Heart left ventricle (tissue), 16 donors: Measurements from ENCODE around the gene PIP5K1B. TPM values are rescaled to one million over a fixed set of nuclear protein-coding genes. Genes with fewer than 3 reads are reported as not detected.

ENCODE experiments used
- ATAC-seq, 4 donors: fragments of 200-7000 bp; cut with Tn5 transposase; one replicate each; pipeline ENCODE4 v1.9.1; 2020 to 2022; ENCODE audit warnings: moderate library complexity in 4 of 4, mild to moderate bottlenecking in 3 of 4, moderate number of reproducible peaks in 1 of 4
- DNase-seq, 5 donors: peaks; one replicate each; pipeline ENCODE4 v3.0.0-alpha.2; 2020
- H3K27ac ChIP-seq, 12 donors: fragments of 200-600 bp; sonication (generic) in 4 of 12; one replicate each; pipeline versions ENCODE4 v1.5.0 to v1.8.0; 2016 to 2022; ENCODE audit warnings: mild to moderate bottlenecking in 2 of 12
- H3K27me3 ChIP-seq, 9 donors: fragments of 200-600 bp; sonication (generic) in 2 of 9; one replicate each; pipeline versions ENCODE4 v1.5.1 to v1.8.0; 2016 to 2022; ENCODE audit warnings: mild to moderate bottlenecking in 3 of 9
- H3K36me3 ChIP-seq, 9 donors: fragments of 200-600 bp; sonication (generic) in 2 of 9; one replicate each; pipeline versions ENCODE4 v1.5.0 to v1.8.0; 2018 to 2022; ENCODE audit warnings: mild to moderate bottlenecking in 2 of 9
- H3K4me1 ChIP-seq, 12 donors: fragments of 200-600 bp; sonication (generic) in 4 of 12; one replicate each; pipeline versions ENCODE4 v1.5.0 to v1.8.0; 2016 to 2022; ENCODE audit warnings: mild to moderate bottlenecking in 3 of 12
- H3K4me3 ChIP-seq, 12 donors: fragments of 200-600 bp; sonication (generic) in 4 of 12; one replicate each; pipeline versions ENCODE4 v1.5.0 to v1.8.0; 2017 to 2022; ENCODE audit warnings: mild to moderate bottlenecking in 9 of 12, moderate library complexity in 4 of 12
- H3K9me3 ChIP-seq, 12 donors: fragments of 200-600 bp; sonication (generic) in 4 of 12; one replicate each; pipeline versions ENCODE4 v1.5.0 to v1.8.0; 2016 to 2022; ENCODE audit warnings: mild to moderate bottlenecking in 1 of 12
- CTCF ChIP-seq, 12 donors: fragments of 200-600 bp; sonication (generic) in 4 of 12; IDR thresholded peaks; one replicate each; pipeline versions ENCODE4 v1.5.0 to v1.8.0; 2018 to 2022; ENCODE audit warnings: antibody characterized with exemption in 12 of 12, mild to moderate bottlenecking in 5 of 12
- POLR2A ChIP-seq, 2 donors: fragments of 450-650 bp; IDR thresholded peaks; one replicate each; pipeline ENCODE4 v1.6.1; 2017; ENCODE audit warnings: antibody characterized with exemption in 2 of 2, mild to moderate bottlenecking in 2 of 2, moderate library complexity in 2 of 2
- WGBS, 4 donors: extraction: QIAGEN DNeasy Blood & Tissue Kit in 2 of 4; methylation state at CpG; one replicate each; pipeline versions ENCODE4 v1.1.5 to v1.1.7; 2013 to 2018; 5-methylcytosine and 5-hydroxymethylcytosine counted together
- intact Hi-C, 10 donors: fragments of 100-400 bp; cut with DNase I; formaldehyde crosslinking; loops; one replicate each; pipeline versions ENCODE4 v1.11.1 to v1.14.2; 2022
- polyA plus RNA-seq, 2 donors: library from polyadenylated mRNA; stranded (reverse); fragments of 200-250 nt; gene quantifications; one replicate each; pipeline ENCODE4 v1.2.3, GENCODE V29; 2013
- total RNA-seq, 9 donors: library from RNA; depleted of rRNA in 2 of 9; stranded (reverse); fragments of >200 nt in 2 of 9; fragmentation: NEBNext Ultra II Directional in 3 of 9; extraction: Animal tissue kit (Norgen Biotek cat#: 25700) in 3 of 9; gene quantifications; one replicate each; pipeline versions ENCODE4 v1.1.0 to v1.2.4, GENCODE V29; 2016 to 2023
- donor health status: ischemic (EF 13 %, LVEDD 7.1; RV severe dilation, severe dysfunction).
- donor health status: healthy with polysubstance abuse.
- donor health status: DM: no; HTN: yes; CAD: no.
- donor health status: DM: no; HTN: no; CAD: no.
- donor health status: ischemic (EF 25% LVEDD 6.9; RV normal size, moderate dysfunction).
- donor health status: ischemic (EF 25% LVEDD 5.7; RV mildly dilated, moderate dysfunction).
- donor health status: healthy.
- donor health status: DM: yes; HTN: yes; CAD: no.
- donor health status: ischemic (EF 35%, LVEDD 5.7; RV mildly dilated, moderate dysfunction).
- donor health status: nonischemic (EF 11% LVEDD 7.7; RV severe dilation, severe dysfunction).
- donor health status: DM: yes; HTN: yes; CAD: no.
- donor health status: PGD.
- donor health status: ischemic (EF 29% LVEDD 5.4; RV normal size, mild dysfunction).
- donor health status: nonischemic (EF 23%, LVEDD 6.1; RV moderate dilation, normal function).

The PIP5K1B gene
- total and polyA plus RNA-seq, 11 donors, result 8.6 to 68.0 (median 47.5) TPM

- intact Hi-C loops, result loop anchor here in 7 of 10 donors (5.0 to 10.0 kb wide), 6 partner anchors 100 to 292 kb away; no protein-coding TSS in a partner anchor
- Histone ChIP-seq H3K36me3 (no peaks in the 10 kb centered on the region), H3K4me1 (peaks cover 0 to 26% (median 8%) of the 10 kb centered on the region in 12 donors), H3K27me3 (peaks cover 0 to 24% (median 5%) of the 10 kb centered on the region in 9 donors), H3K4me3 (no peak overlapping the region), H3K27ac (no peak overlapping the region), H3K9me3 (no peaks in the 10 kb centered on the region)
- ATAC-seq (no peak), DNase-seq (no peak)
- no peak for TF ChIP-seq CTCF (IDR thresholded peaks at IDR 0.05)
- TF ChIP-seq POLR2A (IDR thresholded peaks at IDR 0.05), result no peak
- 83 to 89% (median 87%) methylated on average over 3 of the region's 3 CpGs for WGBS, 4 donors
These were observed 2.5 kb upstream of the PIP5K1B start for GRCh38 chr9:68702493-68702892.

- WGBS, 4 donors, result 55 to 68% (median 67%) methylated on average over 6 of the region's 6 CpGs
- no peak overlapping the region for H3K27ac ChIP-seq
- DNase-seq (no peak), ATAC-seq (no peak)
- H3K4me3 ChIP-seq, result no peak overlapping the region
- no peaks in the 10 kb centered on the region for H3K9me3 ChIP-seq
- TF ChIP-seq CTCF (IDR thresholded peaks at IDR 0.05) (no peak), POLR2A (IDR thresholded peaks at IDR 0.05) (no peak)
- H3K27me3 ChIP-seq, result peaks cover 0 to 24% (median 5%) of the 10 kb centered on the region in 9 donors
- intact Hi-C loops, result loop anchor here in 8 of 10 donors (2.0 to 10.0 kb wide), 9 partner anchors 101 to 323 kb away; no protein-coding TSS in a partner anchor
- peaks cover 0 to 26% (median 10%) of the 10 kb centered on the region in 12 donors for H3K4me1 ChIP-seq
- H3K36me3 ChIP-seq, result no peaks in the 10 kb centered on the region
These were observed 1.4 kb upstream of the PIP5K1B start for GRCh38 chr9:68703672-68704071.

- Histone ChIP-seq H3K9me3 (no peaks in the 10 kb centered on the region), H3K4me1 (peaks cover 0 to 26% (median 12%) of the 10 kb centered on the region in 12 donors), H3K36me3 (no peaks in the 10 kb centered on the region), H3K27ac (peak overlapping the region in 11 of 12 donors; percentile 80 to 95 (median 88)), H3K4me3 (peak overlapping the region; percentile 44 to 94 (median 68)), H3K27me3 (peaks cover 0 to 24% (median 5%) of the 10 kb centered on the region in 9 donors)
- TF ChIP-seq CTCF (IDR thresholded peaks at IDR 0.05) (no peak), POLR2A (IDR thresholded peaks at IDR 0.05) (no peak)
- DNase-seq (no peak), ATAC-seq (no peak)
- WGBS, 4 donors, result 3 to 5% (median 4%) methylated on average over 11 of the region's 11 CpGs
- intact Hi-C loops, result loop anchor here in 8 of 10 donors (2.0 to 10.0 kb wide), 9 partner anchors 102 to 322 kb away; no protein-coding TSS in a partner anchor
These were observed 584 bp upstream of the PIP5K1B start for GRCh38 chr9:68704498-68704813.

GRCh38 chr9:68705531-68706362 lies 707 bp downstream of the PIP5K1B start:
- H3K9me3 ChIP-seq, result no peaks in the 10 kb centered on the region
- peaks cover 0 to 37% (median 14%) of the 10 kb centered on the region in 12 donors for H3K4me1 ChIP-seq
- no peaks in the 10 kb centered on the region for H3K36me3 ChIP-seq
- WGBS, 4 donors, result 0 to 1% (median 1%) methylated on average over 30 to 62 of the region's 62 CpGs
- peak overlapping the region; percentile 44 to 94 (median 68) for H3K4me3 ChIP-seq
- DNase-seq, result peak; percentile 42 to 71 (median 64)
- TF ChIP-seq CTCF (IDR thresholded peaks at IDR 0.05) (peak in 5 of 12 donors; percentile 11 to 50 (median 28)), POLR2A (IDR thresholded peaks at IDR 0.05) (no peak)
- H3K27me3 ChIP-seq, result peaks cover 0 to 24% (median 5%) of the 10 kb centered on the region in 9 donors
- intact Hi-C loops, result loop anchor here (1.0 to 10.0 kb wide), 16 partner anchors 42 to 322 kb away; a partner anchor contains a TSS
- ATAC-seq, result peak; percentile 50 to 81 (median 64)
- peak overlapping the region; percentile 71 to 95 (median 88) for H3K27ac ChIP-seq
